ENCODE data around the gene NR2F1-AS1. TPM values are rescaled to one million over a fixed set of nuclear protein-coding genes. Genes with fewer than 3 reads are reported as not detected.

The NR2F1-AS1 gene
- total and polyA plus RNA-seq, 4 donors: 2.0 to 4.0 (median 2.1) TPM

GRCh38 chr5:93611273-93611975 is 30.4 kb upstream of the NR2F1-AS1 start (continued):
- TF ChIP-seq ZBTB33 (IDR thresholded peaks at IDR 0.05): no peak

GRCh38 chr5:93610581-93611272 is 29.7 kb upstream of the NR2F1-AS1 start:
- 15% methylated on average over 17 of the region's 17 CpGs for WGBS
- Histone ChIP-seq H3K4me1 (ENCODE audit: control insufficient read depth in 4 of 4, insufficient read depth in 4 of 4, low read length in 3 of 4) (peaks cover 2 to 20% (median 13%) of the 10 kb centered on the region in 4 donors), H3K9me3 (ENCODE audit: control insufficient read depth in 4 of 4, low read length in 3 of 4) (no peaks in the 10 kb centered on the region), H3K9ac (ENCODE audit: low read depth in 1 of 2, low read length in 2 of 2) (no peak overlapping the region), H3K4me3 (ENCODE audit: low read depth in 1 of 3, low read length in 3 of 3) (no peak overlapping the region), H3K27me3 (ENCODE audit: control insufficient read depth in 4 of 4, insufficient read depth in 4 of 4, low read length in 3 of 4) (peaks cover 0 to 37% (median 20%) of the 10 kb centered on the region in 4 donors), H3K27ac (ENCODE audit: low read depth in 1 of 2, low read length in 2 of 2) (no peak overlapping the region), H3K36me3 (ENCODE audit: control insufficient read depth in 4 of 4, insufficient read depth in 3 of 4, low read depth in 1 of 4, low read length in 3 of 4) (no peaks in the 10 kb centered on the region)
- TF ChIP-seq CTCF (IDR thresholded peaks at IDR 0.05; ENCODE audit: low read depth, low read length, missing input control) (no peak), MAX (IDR thresholded peaks at IDR 0.05) (no peak), TAF1 (conservative IDR thresholded peaks at IDR 0.05) (no peak), NR2F2 (IDR thresholded peaks at IDR 0.05) (no peak), ATF3 (IDR thresholded peaks at IDR 0.05) (no peak), HNF4G (IDR thresholded peaks at IDR 0.05) (no peak), SP1 (IDR thresholded peaks at IDR 0.05) (no peak), REST (IDR thresholded peaks at IDR 0.05) (no peak), FOXA2 (IDR thresholded peaks at IDR 0.05) (no peak), GABPA (IDR thresholded peaks at IDR 0.05 in 1 of 2, conservative IDR thresholded peaks at IDR 0.05 in 1 of 2) (no peak), FOXA1 (IDR thresholded peaks at IDR 0.05) (no peak), YY1 (IDR thresholded peaks at IDR 0.05) (no peak), RAD21 (IDR thresholded peaks at IDR 0.05) (no peak), ZBTB33 (IDR thresholded peaks at IDR 0.05) (no peak), JUND (IDR thresholded peaks at IDR 0.05) (no peak), RXRA (IDR thresholded peaks at IDR 0.05) (no peak), EGR1 (IDR thresholded peaks at IDR 0.05; ENCODE audit: low read depth in 2 of 2) (no peak), HNF4A (conservative IDR thresholded peaks at IDR 0.05) (no peak)
- no peak for DNase-seq (ENCODE audit: low spot score)
